OCI-LY3 (cell line): Measurements from ENCODE around the gene MYCBP2.

Experiments
- H2AFZ ChIP-seq: fragments of 200-600, 300-600 bp; shearing (Covaris generic); 2 replicates; pipeline ENCODE4 v1.6.0; 2014; ENCODE audit warnings: antibody characterized with exemption, low read depth, low read length
- H3K27ac ChIP-seq: fragments of 200-600, 300-600 bp; sonication (generic); 2 replicates; pipeline ENCODE4 v1.5.1; 2014; ENCODE audit warnings: mild to moderate bottlenecking, low read length, moderate library complexity, mixed read lengths
- H3K27me3 ChIP-seq: fragments of 200-600, 300-600 bp; sonication (generic); 2 replicates; pipeline ENCODE4 v1.6.1; 2014; ENCODE audit warnings: low read depth, low read length, mixed read lengths
- H3K36me3 ChIP-seq: fragments of 200-600, 300-600 bp; sonication (generic); replicated peaks from 2 replicates; pipeline ENCODE3; 2014; ENCODE audit warnings: low read depth, low read length, mixed read lengths
- H3K4me1 ChIP-seq: fragments of 300-600, 200-600 bp; sonication (generic); 2 replicates; pipeline ENCODE4 v1.6.1; 2014; ENCODE audit warnings: low read length, mixed read lengths
- H3K4me2 ChIP-seq: fragments of 200-600, 300-600 bp; sonication (generic); 2 replicates; pipeline ENCODE4 v1.6.1; 2014; ENCODE audit warnings: low read length, mixed read lengths
- H3K4me3 ChIP-seq: fragments of 300-600, 200-600 bp; sonication (generic); 2 replicates; pipeline ENCODE4 v1.5.1; 2014; ENCODE audit warnings: antibody characterized with exemption, mild to moderate bottlenecking, low read length, moderate library complexity
- H3K79me2 ChIP-seq: fragments of 300-600, 200-600 bp; shearing (Covaris generic); 2 replicates; pipeline ENCODE4 v1.6.1; 2014; ENCODE audit warnings: mild to moderate bottlenecking, low read length, mixed read lengths
- H3K9ac ChIP-seq: fragments of 300-600, 200-600 bp; shearing (Covaris generic); 2 replicates; pipeline ENCODE4 v1.6.0; 2014; ENCODE audit warnings: mild to moderate bottlenecking, low read length, moderate library complexity
- H3K9me3 ChIP-seq: fragments of 200-600, 300-600 bp; shearing (Covaris generic); 2 replicates; pipeline ENCODE4 v1.6.1; 2014; ENCODE audit warnings: low read length, mixed read lengths; ENCODE audit not compliant: insufficient read depth
- H4K20me1 ChIP-seq: fragments of 200-600, 300-600 bp; sonication (generic); 2 replicates; pipeline ENCODE4 v1.6.1; 2016; ENCODE audit warnings: low read length, mixed read lengths; ENCODE audit not compliant: insufficient read depth
- CTCF ChIP-seq: fragments of 200-600, 300-600 bp; sonication (generic); IDR thresholded peaks from 2 replicates; pipeline ENCODE4 v1.5.1; 2014; ENCODE audit warnings: antibody characterized with exemption, low read length, low read depth
- EZH2phosphoT487 ChIP-seq: fragments of 200-600 bp; shearing (Covaris generic); IDR thresholded peaks from 2 replicates; pipeline ENCODE4 v1.6.1; 2018; ENCODE audit warnings: antibody characterized with exemption, mixed run types, low read depth

The MYCBP2 gene

GRCh38 chr13:77222909-77223308 is 104.0 kb downstream of the MYCBP2 start:
- Histone ChIP-seq H2AFZ (no peak overlapping the region), H3K79me2 (no peaks in the 10 kb centered on the region), H3K4me2 (no peak overlapping the region), H3K4me3 (no peak overlapping the region), H3K27me3 (no peaks in the 10 kb centered on the region), H3K27ac (no peak overlapping the region), H3K36me3 (peaks cover 27% of the 10 kb centered on the region), H3K9ac (no peak overlapping the region), H3K9me3 (no peaks in the 10 kb centered on the region), H4K20me1 (0 out of 2 replicates have a peak, but pooled peaks cover 5% of the 10 kb centered on the region), H3K4me1 (no peaks in the 10 kb centered on the region)
- no peak for TF ChIP-seq EZH2phosphoT487
- TF ChIP-seq CTCF, result no peak

GRCh38 chr13:77222000-77222690 is 104.7 kb downstream of the MYCBP2 start:
- H3K9ac ChIP-seq, result no peak overlapping the region
- no peak overlapping the region for H3K27ac ChIP-seq
- TF ChIP-seq CTCF (no peak), EZH2phosphoT487 (no peak)
- H2AFZ ChIP-seq, result no peak overlapping the region
- 0 out of 2 replicates have a peak, but pooled peaks cover 5% of the 10 kb centered on the region for H4K20me1 ChIP-seq
- peaks cover 30% of the 10 kb centered on the region for H3K36me3 ChIP-seq
- H3K4me2 ChIP-seq, result no peak overlapping the region
- H3K9me3 ChIP-seq, result no peaks in the 10 kb centered on the region
- no peaks in the 10 kb centered on the region for H3K79me2 ChIP-seq
- no peak overlapping the region for H3K4me3 ChIP-seq
- no peaks in the 10 kb centered on the region for H3K4me1 ChIP-seq
- no peaks in the 10 kb centered on the region for H3K27me3 ChIP-seq

- Histone ChIP-seq H3K4me1 (no peaks in the 10 kb centered on the region), H3K4me2 (no peak overlapping the region), H3K9me3 (no peaks in the 10 kb centered on the region), H3K27ac (no peak overlapping the region), H3K9ac (no peak overlapping the region), H4K20me1 (0 out of 2 replicates have a peak, but pooled peaks cover 5% of the 10 kb centered on the region), H2AFZ (no peak overlapping the region), H3K27me3 (no peaks in the 10 kb centered on the region), H3K79me2 (no peaks in the 10 kb centered on the region), H3K36me3 (peaks cover 44% of the 10 kb centered on the region), H3K4me3 (no peak overlapping the region)
- no peak for TF ChIP-seq CTCF
These were observed 107.5 kb downstream of the MYCBP2 start for GRCh38 chr13:77219401-77219800.

- Histone ChIP-seq H3K4me3 (no peak overlapping the region), H3K27me3 (no peaks in the 10 kb centered on the region), H3K27ac (no peak overlapping the region), H2AFZ (no peak overlapping the region), H3K4me1 (no peaks in the 10 kb centered on the region), H3K36me3 (peaks cover 52% of the 10 kb centered on the region), H3K4me2 (no peak overlapping the region), H3K79me2 (no peaks in the 10 kb centered on the region), H3K9ac (no peak overlapping the region), H3K9me3 (no peaks in the 10 kb centered on the region), H4K20me1 (0 out of 2 replicates have a peak, but pooled peaks cover 5% of the 10 kb centered on the region)
- TF ChIP-seq CTCF, result no peak
- no peak for TF ChIP-seq EZH2phosphoT487
These were observed 108.6 kb downstream of the MYCBP2 start for GRCh38 chr13:77218274-77218673.
